Natural killer cell (primary cell): ENCODE data around the gene MED12L. TPM values are rescaled to one million over a fixed set of nuclear protein-coding genes. Genes with fewer than 3 reads are reported as not detected.

Experiments used
- ATAC-seq, 3 donors: fragments of 150-1000 bp in 2 of 3; fragments of 200-7000 bp in 1 of 3; cut with Tn5 transposase; 1 replicate in 1 of 3; 2 replicates in 2 of 3; pipeline ENCODE4 v1.10.0; 2021; ENCODE audit warnings: mild to moderate bottlenecking in 2 of 3, moderate library complexity in 2 of 3
- DNase-seq, 2 donors: peaks; one replicate each; pipeline versions ENCODE4 v3.0.0 to v3.0.0-alpha.2; 2013 to 2021; ENCODE audit warnings: mixed read lengths in 1 of 2
- H3K27ac ChIP-seq: one replicate; pipeline ENCODE4 v1.5.1; 2013; ENCODE audit warnings: mild to moderate bottlenecking, low read length
- H3K27me3 ChIP-seq: one replicate; pipeline ENCODE4 v1.6.1; 2013; ENCODE audit warnings: low read length; ENCODE audit not compliant: control insufficient read depth, insufficient read depth
- H3K36me3 ChIP-seq: one replicate; pipeline ENCODE4 v1.6.1; 2013; ENCODE audit warnings: low read length; ENCODE audit not compliant: control insufficient read depth, insufficient read depth
- H3K4me1 ChIP-seq: one replicate; pipeline ENCODE4 v1.6.1; 2013; ENCODE audit warnings: low read length; ENCODE audit not compliant: control insufficient read depth, insufficient read depth
- H3K4me3 ChIP-seq: one replicate; pipeline ENCODE4 v1.5.1; 2013; ENCODE audit warnings: low read length
- H3K9me3 ChIP-seq: one replicate; pipeline ENCODE4 v1.6.1; 2013; ENCODE audit warnings: low read length; ENCODE audit not compliant: control insufficient read depth, insufficient read depth
- H3K27ac Mint-ChIP-seq, 2 donors: one replicate each; pipeline ENCODE4 v1.8.0; 2022; ENCODE audit warnings: mild to moderate bottlenecking in 2 of 2, mixed read lengths in 2 of 2, moderate library complexity in 1 of 2
- H3K27me3 Mint-ChIP-seq, 2 donors: one replicate each; pipeline ENCODE4 v1.8.0; 2022; ENCODE audit warnings: low read depth in 2 of 2, mixed read lengths in 2 of 2
- H3K36me3 Mint-ChIP-seq: one replicate; pipeline ENCODE4 v1.8.0; 2022; ENCODE audit warnings: mixed read lengths
- H3K4me1 Mint-ChIP-seq, 2 donors: one replicate each; pipeline ENCODE4 v1.8.0; 2022; ENCODE audit warnings: mixed read lengths in 2 of 2
- H3K4me3 Mint-ChIP-seq: one replicate; pipeline ENCODE4 v1.8.0; 2022; ENCODE audit warnings: mild to moderate bottlenecking, moderate library complexity, mixed read lengths
- H3K9me3 Mint-ChIP-seq, 2 donors: one replicate each; pipeline ENCODE4 v1.8.0; 2022; ENCODE audit warnings: mixed read lengths in 2 of 2
- CTCF ChIP-seq: fragments of 200-600 bp; IDR thresholded peaks from one replicate; pipeline ENCODE4 v1.8.0; 2022; ENCODE audit warnings: antibody characterized with exemption
- WGBS: methylation state at CpG from one replicate; pipeline ENCODE4 v1.1.7; 2013; ENCODE audit warnings: missing lambda C conversion rate; ENCODE audit not compliant: insufficient coverage; 5-methylcytosine and 5-hydroxymethylcytosine counted together
- intact Hi-C: fragments of 100-400 bp; cut with micrococcal nuclease; formaldehyde crosslinking; loops from one replicate; pipeline ENCODE4 v1.14.2; 2022
- total RNA-seq, 4 donors: library from RNA; stranded (reverse); fragments of 120-200 nt in 1 of 4; gene quantifications; one replicate each; pipeline versions ENCODE4 v1.2.3 to v1.2.4, GENCODE V29; 2013 to 2022

Gene MED12L
- total RNA-seq, 3 donors from 2014 or later (not counting 1 experiment from before 2014, with no cell fraction given), result 3.0 to 6.5 (median 3.0) TPM

GRCh38 chr3:151445273-151446001, 360.0 kb downstream of the MED12L start:
- no peak for ATAC-seq
- no peaks in the 10 kb centered on the region for H3K4me1 ChIP-seq
- H3K4me3 Mint-ChIP-seq, result no peak overlapping the region
- peaks cover 7 to 17% of the 10 kb centered on the region in 2 donors for H3K27me3 Mint-ChIP-seq
- no peaks in the 10 kb centered on the region for H3K36me3 ChIP-seq
- H3K27ac ChIP-seq, result no peak overlapping the region
- WGBS, result 81% methylated on average over 5 of the region's 5 CpGs
- no peaks in the 10 kb centered on the region for H3K9me3 Mint-ChIP-seq
- TF ChIP-seq CTCF, result no peak
- H3K36me3 Mint-ChIP-seq, result no peaks in the 10 kb centered on the region
- H3K27ac Mint-ChIP-seq, result no peak overlapping the region
- no peaks in the 10 kb centered on the region for H3K4me1 Mint-ChIP-seq
- no peaks in the 10 kb centered on the region for H3K9me3 ChIP-seq
- no peak overlapping the region for H3K4me3 ChIP-seq
- intact Hi-C loops, result no loop called here
- H3K27me3 ChIP-seq, result no peaks in the 10 kb centered on the region
- no peak for DNase-seq

- no peaks in the 10 kb centered on the region for H3K9me3 Mint-ChIP-seq
- H3K36me3 Mint-ChIP-seq, result no peaks in the 10 kb centered on the region
- no peaks in the 10 kb centered on the region for H3K9me3 ChIP-seq
- H3K27ac Mint-ChIP-seq, result no peak overlapping the region
- H3K27ac ChIP-seq, result no peak overlapping the region
- H3K36me3 ChIP-seq, result no peaks in the 10 kb centered on the region
- ATAC-seq (no peak), DNase-seq (no peak)
- peaks cover 8 to 17% of the 10 kb centered on the region in 2 donors for H3K27me3 Mint-ChIP-seq
- H3K4me1 ChIP-seq, result no peaks in the 10 kb centered on the region
- no peak overlapping the region for H3K4me3 Mint-ChIP-seq
- H3K4me1 Mint-ChIP-seq, result no peaks in the 10 kb centered on the region
- intact Hi-C loops, result no loop called here
- no peak for TF ChIP-seq CTCF
- H3K4me3 ChIP-seq, result no peak overlapping the region
- WGBS, result 82% methylated on average over 3 of the region's 3 CpGs
- H3K27me3 ChIP-seq, result no peaks in the 10 kb centered on the region
Observed at GRCh38 chr3:151446002-151446340, 360.5 kb downstream of the MED12L start.

DNA sequence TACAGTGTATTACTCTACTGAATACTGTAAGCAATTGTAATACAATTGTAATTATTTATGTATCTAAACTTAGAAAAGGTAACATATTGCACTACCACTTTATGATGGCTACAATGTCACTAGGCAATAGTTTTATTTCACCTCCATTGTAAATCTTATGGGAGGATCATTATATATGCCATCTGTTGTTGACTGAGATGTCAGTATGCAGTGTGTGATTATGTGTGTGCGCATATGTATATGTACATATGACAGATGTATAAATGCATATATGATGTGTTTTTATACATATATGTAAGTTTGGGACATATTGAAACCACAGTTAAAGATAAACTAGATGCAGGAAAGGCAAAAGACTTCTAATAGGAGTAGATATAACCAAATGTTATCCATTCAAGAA, 366.9 kb downstream of the MED12L start:
- Mint-ChIP-seq H3K9me3 (no peaks in the 10 kb centered on the region), H3K4me3 (no peak overlapping the region), H3K27ac (no peak overlapping the region), H3K4me1 (peaks cover 0 to 4% of the 10 kb centered on the region in 2 donors), H3K27me3 (peaks cover 0 to 9% of the 10 kb centered on the region in 2 donors), H3K36me3 (no peaks in the 10 kb centered on the region)
- DNase-seq (no peak), ATAC-seq (no peak)
- Histone ChIP-seq H3K9me3 (no peaks in the 10 kb centered on the region), H3K4me3 (no peak overlapping the region), H3K27ac (no peak overlapping the region), H3K36me3 (no peaks in the 10 kb centered on the region), H3K4me1 (no peaks in the 10 kb centered on the region), H3K27me3 (no peaks in the 10 kb centered on the region)
- intact Hi-C loops, result no loop called here
- no peak for TF ChIP-seq CTCF
- WGBS, result no CpG with 5 or more reads among the region's 1 CpG

DNA sequence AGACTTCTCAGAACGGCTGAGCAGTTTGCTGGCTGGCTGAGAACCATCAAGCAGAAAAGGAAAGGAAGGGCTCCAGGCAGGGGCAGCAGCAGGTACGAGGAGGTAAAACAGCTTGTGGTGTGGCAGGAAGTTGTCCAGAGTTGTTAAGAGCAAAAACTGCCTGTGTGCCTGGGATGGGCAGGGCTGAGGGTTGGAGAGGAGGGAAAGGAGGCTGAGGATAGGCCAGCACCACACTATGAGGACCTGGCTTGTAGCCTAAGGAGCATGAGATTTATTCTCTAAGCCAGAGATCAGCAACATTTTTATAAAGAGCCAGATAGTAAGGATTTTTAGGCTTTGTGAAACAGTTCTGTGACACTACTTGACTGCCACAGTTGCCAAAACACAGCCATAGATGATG, 367.4 kb downstream of the MED12L start:
- H3K36me3 Mint-ChIP-seq, result no peaks in the 10 kb centered on the region
- Histone ChIP-seq H3K4me1 (no peaks in the 10 kb centered on the region), H3K4me3 (no peak overlapping the region), H3K27me3 (no peaks in the 10 kb centered on the region), H3K9me3 (no peaks in the 10 kb centered on the region), H3K36me3 (no peaks in the 10 kb centered on the region), H3K27ac (no peak overlapping the region)
- H3K4me3 Mint-ChIP-seq, result no peak overlapping the region
- peaks cover 0 to 4% of the 10 kb centered on the region in 2 donors for H3K4me1 Mint-ChIP-seq
- intact Hi-C loops, result no loop called here
- no peak for TF ChIP-seq CTCF
- ATAC-seq, result no peak
- peaks cover 0 to 6% of the 10 kb centered on the region in 2 donors for H3K27me3 Mint-ChIP-seq
- 54% methylated on average over 2 of the region's 2 CpGs for WGBS
- no peaks in the 10 kb centered on the region for H3K9me3 Mint-ChIP-seq
- no peak for DNase-seq
- H3K27ac Mint-ChIP-seq, result no peak overlapping the region
